ENCODE results near the gene SEMA4D.

SEMA4D gene

GRCh38 chr9:89364666-89365531, 133.0 kb downstream of the SEMA4D start:
- no peak for DNase-seq

- no peak for DNase-seq
These were observed 133.8 kb downstream of the SEMA4D start for GRCh38 chr9:89363921-89364665.

GRCh38 chr9:89363311-89363670, 134.6 kb downstream of the SEMA4D start:
- no peak for DNase-seq

GRCh38 chr9:89362647-89363310, 135.1 kb downstream of the SEMA4D start:
- no peak for DNase-seq

- DNase-seq: no peak
These were observed 135.9 kb downstream of the SEMA4D start for GRCh38 chr9:89361816-89362646.

GRCh38 chr9:89361031-89361430, 136.9 kb downstream of the SEMA4D start:
- DNase-seq: no peak

GRCh38 chr9:89360465-89360864, 137.4 kb downstream of the SEMA4D start:
- DNase-seq: no peak

- no peak for DNase-seq
These were observed 138.1 kb downstream of the SEMA4D start for GRCh38 chr9:89359751-89360261.

GRCh38 chr9:89358985-89359384, 138.9 kb downstream of the SEMA4D start:
- no peak for DNase-seq

- DNase-seq: no peak
These were observed 139.5 kb downstream of the SEMA4D start for GRCh38 chr9:89358376-89358916.

GRCh38 chr9:89357331-89358197, 140.3 kb downstream of the SEMA4D start:
- DNase-seq: no peak

- DNase-seq: no peak
These were observed 141.1 kb downstream of the SEMA4D start for GRCh38 chr9:89356782-89357181.

GRCh38 chr9:89354471-89354870, 143.4 kb downstream of the SEMA4D start:
- no peak for DNase-seq

- no peak for DNase-seq
These were observed 143.9 kb downstream of the SEMA4D start for GRCh38 chr9:89353989-89354388.

- DNase-seq: no peak
These were observed 144.9 kb downstream of the SEMA4D start for GRCh38 chr9:89352874-89353649.

- no peak for DNase-seq
These were observed 145.5 kb downstream of the SEMA4D start for GRCh38 chr9:89352451-89352850.

- no peak for DNase-seq
These were observed 146.2 kb downstream of the SEMA4D start for GRCh38 chr9:89351584-89352300.

GRCh38 chr9:89350988-89351557, 146.8 kb downstream of the SEMA4D start:
- DNase-seq: no peak

- DNase-seq: no peak
These were observed 148.3 kb downstream of the SEMA4D start for GRCh38 chr9:89349607-89350006.
